ENCODE measurements around the gene IGFLR1.

IGFLR1 gene

DNA sequence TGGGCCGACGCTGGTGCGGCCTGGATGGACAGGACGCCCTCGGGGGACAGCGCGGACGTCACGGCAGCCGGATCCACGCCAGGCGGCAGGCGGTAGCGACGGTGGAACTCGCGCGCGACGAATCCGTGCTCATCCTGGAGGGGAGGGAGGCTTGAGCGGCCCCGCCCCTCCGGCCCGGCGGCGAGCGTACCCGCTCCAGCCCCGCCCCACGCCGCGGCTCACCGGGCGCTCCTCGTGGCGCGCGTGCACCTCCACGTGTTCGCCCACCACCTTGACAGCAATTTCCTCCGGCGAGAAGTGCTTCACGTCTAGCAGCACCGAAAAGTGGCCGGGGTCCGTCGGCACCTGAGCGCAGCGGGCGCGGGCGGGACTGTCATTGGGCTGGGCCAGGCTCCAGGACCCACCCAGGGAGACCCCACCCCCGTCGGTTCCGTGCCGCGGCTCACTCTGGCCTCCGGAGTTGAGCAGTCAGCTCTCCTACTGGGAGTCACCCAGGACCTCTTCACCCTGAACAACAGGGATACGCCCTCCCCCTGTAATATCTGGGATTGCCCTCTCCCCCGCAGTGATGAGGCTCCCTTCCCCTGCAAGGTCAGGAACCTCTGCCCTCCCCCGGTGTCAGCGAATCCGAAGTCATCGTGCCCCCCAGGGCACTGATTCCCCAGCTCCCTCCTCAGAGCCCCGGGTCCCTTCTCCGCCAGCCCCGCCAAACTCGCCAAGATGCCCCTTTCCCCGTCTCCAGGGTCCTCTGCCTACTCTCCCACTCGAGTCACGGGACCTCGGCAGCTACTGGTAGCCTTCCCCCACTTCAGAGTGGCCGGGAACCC is 13.5 kb upstream of the IGFLR1 start:
- DNase-seq, result peak; percentile 61

DNA sequence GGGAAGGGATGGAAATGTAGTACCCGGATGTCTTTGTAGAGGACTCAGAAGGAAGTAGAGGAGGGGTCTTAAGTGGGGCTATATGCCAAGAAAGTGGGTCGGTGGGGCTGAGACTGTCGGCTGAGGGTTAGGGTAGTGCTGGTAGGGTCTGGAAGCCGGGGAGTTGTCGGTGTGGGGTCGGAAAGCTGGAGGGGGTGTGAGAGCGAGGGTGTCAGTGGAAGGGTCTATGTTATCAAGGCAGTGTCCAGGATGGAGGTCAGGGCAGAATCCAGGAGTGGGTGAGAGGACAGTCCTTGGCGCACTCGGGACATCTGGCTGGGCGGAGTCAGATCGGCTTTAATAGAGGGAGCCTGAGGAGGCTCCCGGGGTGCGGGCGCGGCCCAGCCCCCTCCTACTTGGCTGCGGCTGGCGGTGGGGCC is 12.9 kb upstream of the IGFLR1 start:
- no peak for DNase-seq

DNA sequence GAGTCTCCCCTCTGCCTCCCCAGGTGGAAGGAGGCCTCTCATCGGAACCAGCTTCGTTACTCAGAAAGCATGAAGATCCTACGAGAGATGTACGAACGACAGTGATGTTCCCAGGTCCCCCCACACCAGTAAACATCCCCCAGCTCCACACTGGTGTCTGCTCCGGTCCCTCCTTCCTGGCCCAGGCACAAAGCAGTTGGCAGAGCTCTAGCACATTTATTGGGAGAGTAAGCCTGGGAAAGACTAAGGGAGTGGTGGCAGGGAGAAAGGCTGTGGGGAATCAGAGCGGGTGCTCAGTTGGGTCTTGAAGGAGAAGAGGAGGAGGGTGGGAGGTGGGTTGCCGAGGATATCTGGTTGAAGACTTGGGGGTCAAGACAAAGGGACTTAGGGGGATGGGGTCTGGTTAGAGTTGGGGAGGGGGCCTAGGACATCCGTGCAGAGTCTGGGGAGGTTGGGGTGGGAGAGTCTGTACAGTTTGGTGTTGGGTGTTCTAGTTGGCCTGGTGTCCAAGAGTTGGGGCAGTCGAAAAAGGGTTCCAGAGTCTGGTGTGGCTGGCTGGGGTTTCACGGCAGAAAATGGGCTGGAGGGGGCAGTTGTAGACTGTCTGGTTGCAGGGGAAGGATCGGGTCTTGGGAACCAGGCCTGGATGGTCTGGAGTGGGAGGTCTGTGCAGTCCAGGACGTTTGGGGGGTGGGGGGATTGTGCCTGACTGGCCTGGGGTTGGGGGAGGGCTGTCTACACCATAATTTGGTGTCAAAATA is 12.3 kb upstream of the IGFLR1 start:
- DNase-seq, result no peak

DNA sequence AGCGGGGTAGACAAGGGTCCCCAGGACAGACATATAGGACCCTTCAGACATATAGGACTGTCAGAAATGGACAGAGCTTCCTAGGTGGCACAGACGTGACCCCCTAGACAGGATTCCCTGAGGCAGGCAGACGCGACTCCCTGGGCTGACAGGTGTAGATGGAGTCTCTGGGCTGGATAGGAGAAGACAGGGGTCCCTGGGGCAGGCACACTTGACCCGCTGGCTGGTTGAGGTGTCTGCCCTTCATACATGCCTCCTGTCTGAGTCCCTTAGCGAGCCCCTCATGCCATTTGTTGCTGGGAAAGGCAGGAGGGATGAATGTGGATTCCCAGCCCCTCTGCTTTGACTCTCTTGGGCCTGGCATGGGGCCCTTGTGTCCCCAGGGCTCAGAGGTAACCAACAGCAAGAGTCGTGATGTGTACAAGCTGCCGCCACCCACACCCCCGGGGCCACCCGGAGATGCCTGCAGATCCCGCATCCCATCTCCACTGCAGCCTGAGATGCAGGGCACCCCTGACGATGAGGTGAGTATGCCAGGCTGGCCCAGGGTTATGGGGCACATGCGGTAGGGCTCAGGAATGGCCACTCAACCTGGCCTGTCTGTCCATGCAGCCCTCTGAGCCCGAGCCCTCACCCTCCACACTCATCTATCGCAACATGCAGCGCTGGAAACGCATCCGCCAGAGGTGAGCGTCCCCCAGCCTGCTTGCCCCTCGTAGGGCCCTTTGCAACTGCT is 11.6 kb upstream of the IGFLR1 start:
- no peak for DNase-seq

DNA sequence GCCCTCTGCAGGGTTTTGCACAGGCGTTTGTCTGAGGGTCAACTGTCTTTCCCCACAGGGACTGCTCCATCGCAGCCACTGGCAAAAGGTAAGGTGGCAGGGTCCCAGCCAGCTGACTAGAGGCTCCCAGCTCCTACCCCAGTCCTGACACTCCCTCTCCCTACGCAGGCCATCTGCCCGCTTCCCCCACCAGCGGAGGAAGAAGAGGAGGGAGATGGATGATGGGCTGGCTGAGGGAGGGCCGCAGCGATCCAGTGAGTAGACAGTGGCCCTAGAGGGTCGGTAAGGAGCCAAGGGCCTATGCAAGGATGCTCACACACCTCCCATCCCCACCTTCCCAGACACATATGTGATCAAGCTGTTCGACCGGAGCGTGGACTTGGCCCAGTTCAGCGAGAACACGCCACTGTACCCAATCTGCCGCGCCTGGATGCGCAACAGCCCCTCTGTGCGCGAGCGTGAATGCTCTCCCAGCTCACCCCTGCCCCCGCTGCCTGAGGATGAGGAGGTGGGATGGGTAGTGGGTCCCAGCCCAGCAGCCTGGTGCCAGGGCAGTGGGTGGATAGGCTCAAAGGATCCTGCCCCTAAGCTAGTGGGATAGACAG is 10.6 kb upstream of the IGFLR1 start:
- no peak for DNase-seq

DNA sequence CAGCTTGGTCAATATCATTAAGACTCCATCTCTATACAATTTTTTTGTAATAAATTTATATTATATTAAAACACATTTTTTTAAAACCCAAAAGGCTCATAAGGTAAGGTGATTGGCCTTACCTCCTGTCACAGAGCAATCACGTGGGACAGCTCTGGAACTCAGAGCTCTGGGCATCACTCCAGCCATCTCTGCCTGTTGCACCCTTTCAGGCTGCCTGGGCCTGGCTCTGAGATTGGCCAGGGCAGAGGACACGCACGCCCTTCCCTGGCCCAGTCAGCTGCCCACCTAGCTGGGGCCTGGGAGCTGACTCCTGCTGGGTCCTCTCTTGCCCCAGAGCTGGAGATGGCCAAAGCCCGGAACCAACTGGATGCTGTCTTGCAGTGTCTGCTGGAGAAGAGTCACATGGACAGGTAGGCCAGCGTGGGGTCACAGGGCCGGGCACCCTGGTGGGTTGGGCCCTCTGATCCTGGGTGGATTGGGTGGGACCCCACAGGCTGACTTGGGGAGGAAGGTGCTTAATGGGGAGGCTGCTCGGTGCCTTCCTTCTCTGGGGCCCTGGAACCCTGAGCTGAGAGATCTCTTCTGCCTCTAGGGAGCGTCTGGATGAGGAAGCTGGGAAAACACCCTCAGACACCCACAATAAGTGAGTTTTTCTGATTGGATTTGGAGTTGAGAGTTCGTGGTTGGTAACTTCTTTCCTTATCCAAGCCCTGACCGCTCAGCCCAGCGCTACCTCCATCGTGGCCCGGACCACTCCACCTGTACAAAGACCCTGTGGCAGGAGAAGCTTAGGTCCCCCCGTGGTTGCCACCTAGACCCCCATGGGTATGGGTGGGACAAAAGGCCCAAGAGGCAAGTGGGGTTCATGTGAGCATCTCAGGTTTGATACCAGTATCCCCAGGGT is 9.8 kb upstream of the IGFLR1 start:
- no peak for DNase-seq

DNA sequence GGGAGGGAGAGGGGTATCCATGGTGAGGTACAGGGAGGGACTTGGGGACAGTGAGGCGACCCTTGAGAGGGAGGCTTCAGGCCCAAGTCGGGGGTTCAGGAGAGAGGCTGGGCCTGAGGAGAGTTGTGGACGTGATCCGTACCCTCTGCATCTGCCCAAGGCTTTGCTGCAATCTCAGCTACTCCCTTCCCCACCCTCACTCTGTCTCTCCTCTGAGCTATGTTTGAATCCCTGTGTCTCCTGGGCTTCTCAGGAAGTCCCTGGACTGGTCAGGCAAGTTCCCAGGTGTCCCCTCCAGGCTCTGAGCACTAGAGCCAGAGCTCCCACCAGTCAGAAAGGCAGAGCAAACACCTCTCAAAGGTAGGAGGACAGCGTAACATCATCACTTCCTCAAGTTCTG is 7.9 kb upstream of the IGFLR1 start:
- DNase-seq, result no peak

DNA sequence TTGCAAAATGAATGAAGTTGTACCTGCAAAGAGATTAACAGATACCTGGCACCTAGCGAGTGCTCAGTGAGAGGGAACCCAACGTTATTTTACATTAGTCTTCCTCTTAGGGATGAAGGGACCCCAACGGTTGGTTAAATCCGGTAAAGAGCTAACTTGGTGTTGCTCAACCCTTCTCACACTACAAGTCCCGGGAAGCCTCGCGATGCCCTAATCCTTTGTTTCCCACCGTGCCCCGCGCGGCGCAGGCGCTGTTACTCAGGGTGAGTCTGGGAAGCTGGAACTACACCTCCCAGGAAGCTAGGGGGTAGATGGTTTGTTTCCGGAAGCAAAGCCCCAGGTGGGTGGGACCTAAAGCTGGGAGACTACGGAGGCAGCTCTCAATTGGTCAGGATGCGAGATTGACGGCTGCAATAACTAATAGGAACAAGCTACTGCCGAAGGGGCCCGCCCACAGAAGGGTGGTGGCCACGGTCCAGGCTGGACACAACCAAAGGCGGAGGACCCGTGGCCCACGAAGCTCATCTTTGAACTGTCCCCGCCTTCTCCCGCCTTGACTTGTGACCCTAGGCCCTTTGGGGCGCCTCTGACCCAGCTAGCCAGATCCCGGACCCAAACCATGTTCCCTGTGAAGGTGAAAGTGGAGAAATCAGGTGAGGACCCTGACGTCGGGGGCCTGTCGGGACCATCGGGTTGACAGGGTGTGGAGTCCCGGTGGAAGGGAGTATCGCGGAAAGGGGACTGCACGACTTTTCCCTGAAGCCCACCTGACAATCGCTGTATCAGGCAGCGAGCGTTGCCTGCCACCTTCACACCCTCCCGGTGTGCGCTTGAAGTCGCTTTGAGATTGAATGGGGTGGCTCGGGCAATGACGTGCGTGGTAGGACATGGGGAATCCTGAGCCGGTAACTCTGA is 6.1 kb upstream of the IGFLR1 start, which contains the start of gene LIN37:
TSS of gene LIN37 (plus strand) at position 471 of the 915 bp plus-strand sequence. CDS start at position 620, 149 bp downstream.
- DNase-seq, result peak; percentile 100

DNA sequence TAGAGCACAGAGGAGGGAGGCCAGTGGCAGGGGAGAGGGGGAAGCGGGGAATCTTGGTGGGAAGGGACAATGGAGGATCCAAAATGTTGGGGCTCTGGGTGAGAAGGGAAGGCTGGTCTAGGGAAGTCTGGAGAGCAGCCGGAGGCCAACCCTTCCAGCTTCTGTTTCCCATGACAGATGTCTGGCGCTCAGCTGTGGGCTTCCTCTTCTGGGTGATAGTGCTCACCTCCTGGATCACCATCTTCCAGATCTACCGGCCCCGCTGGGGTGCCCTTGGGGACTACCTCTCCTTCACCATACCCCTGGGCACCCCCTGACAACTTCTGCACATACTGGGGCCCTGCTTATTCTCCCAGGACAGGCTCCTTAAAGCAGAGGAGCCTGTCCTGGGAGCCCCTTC is 4.3 kb upstream of the IGFLR1 start:
- no peak for DNase-seq

DNA sequence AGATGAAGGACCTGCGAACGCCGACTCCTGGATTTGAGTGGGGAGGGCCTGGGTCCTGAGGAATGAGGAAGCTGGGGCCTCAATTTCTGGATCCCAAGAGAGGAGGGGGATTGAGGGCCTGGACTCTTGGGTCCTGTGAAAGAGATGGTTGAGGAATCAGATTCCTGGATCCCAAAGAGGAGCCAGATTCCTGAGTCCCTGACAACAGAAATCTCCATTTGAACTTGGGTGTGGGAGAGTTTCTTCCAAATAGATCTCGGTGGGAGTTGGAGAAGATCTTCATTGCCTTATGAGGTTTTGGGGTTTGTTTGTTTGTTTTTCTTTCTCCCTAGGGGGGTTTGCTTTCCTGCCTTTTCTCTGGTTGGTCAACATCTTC is 3.8 kb upstream of the IGFLR1 start:
- DNase-seq, result no peak

DNA sequence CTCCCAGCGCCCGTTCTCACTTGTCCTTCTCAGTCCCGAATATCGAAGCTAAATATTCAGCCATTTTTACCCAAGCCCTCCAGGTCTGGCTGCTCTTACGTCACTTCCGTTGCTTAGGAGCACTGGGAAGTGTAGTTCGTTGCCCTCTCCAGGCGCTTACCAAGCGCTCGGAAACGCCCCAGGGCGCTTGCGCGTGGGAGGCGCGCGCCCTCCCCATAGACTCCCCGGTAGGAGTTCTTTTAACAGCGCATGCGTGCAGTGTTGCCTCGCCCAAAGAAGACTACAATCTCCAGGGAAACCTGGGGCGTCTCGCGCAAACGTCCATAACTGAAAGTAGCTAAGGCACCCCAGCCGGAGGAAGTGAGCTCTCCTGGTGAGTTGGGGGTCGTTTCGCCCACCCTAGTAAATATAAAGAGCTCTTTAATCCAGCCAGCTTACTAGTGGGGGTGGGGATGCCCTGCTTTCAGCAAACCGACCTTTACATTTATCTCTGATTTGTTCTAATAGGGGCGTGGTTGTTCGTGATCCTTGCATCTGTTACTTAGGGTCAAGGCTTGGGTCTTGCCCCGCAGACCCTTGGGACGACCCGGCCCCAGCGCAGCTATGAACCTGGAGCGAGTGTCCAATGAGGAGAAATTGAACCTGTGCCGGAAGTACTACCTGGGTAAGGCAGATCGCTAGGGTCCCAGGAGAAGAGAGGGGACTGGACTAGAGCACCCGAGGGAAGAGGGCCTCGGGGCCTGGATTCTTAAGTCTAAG is 3.3 kb upstream of the IGFLR1 start, which contains the start of the genes PSENEN and U2AF1L4:
TSS of gene PSENEN (plus strand) at position 324 of the 759 bp plus-strand sequence. CDS start at position 604, 280 bp downstream.
TSS of gene U2AF1L4 (minus strand) at position 91 of the 759 bp plus-strand sequence. CDS start at position 64, 27 bp downstream.
- DNase-seq, result peak; percentile 100

DNA sequence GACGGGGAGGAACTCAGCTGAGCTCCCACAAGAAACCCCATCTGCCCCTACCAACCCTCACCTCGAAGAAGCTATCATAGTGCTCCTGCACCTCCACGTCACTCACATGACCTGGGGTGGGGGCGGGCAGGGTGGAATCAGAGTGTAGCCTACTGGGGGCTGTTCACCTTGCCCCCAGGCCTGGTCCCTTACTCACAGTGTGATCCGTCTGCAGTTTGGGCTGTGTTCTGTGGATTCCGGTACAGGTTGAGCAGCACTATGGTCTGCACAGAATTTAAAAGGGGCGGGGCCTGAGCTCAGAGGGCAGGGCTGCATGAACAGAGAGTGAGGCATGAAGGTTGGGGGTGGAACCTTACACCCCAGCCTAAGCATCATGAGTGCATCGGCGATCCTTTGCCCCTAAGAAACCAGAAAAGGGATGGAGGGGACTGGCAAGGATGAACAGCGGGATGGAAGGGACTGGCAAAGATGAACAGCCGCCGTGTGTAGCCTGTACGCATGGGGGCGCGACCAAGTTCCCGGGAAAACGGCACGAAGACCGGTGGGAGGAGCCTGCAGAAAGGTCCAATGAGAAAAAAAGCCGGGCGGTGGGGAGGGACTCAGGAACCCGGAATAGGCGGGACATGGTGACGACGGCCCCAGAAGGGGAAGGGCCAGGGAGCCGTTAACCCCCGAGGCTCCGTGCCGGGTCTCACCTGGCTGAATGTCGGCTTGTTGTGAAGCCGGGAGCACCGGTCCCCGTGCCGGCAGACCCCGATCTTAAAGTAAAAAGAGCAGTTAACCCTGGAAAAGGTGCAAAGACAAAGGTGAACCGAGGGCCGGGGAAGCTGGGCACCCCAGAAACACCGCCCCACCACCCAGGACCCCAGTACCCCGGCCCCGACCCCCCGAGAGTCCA is 2.4 kb upstream of the IGFLR1 start:
- DNase-seq, result peak; percentile 99

DNA sequence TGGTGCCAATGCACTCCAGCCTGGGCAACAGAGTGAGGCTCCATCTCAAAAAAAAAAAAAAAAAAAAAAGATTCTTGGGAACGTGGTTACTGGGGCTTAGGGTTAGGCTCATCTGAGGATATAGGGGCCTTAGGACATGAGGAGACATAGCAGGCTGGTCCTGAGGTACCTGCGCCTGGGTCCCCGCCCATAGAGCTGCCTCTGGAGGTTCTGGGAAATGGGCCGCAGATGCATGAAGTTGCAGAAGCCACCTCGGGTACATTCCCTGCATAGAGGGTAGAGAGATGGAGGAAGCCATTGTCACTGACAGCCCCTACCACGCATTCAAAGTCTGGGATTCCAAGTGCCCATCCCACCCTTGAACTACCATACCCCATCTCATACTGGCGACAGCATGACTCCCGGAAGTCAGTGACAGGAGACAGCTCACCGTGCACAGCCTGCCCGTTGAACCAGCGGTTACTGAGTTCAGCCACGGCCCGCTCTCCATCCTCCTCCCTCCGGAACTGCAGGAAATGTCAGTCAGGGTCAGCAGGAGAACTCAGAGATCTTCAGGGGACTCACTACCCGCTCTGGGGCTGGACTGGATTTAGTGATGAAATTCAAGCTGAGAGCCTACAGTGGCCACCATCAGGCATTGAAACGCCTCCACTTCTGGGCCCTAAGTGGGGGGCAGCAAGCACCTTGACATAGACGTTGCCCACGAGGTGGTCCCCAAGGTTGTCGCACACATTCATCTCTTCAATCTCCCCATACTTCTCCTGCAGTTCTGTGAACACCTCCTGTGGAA is 1.6 kb upstream of the IGFLR1 start:
- no peak for DNase-seq

DNA sequence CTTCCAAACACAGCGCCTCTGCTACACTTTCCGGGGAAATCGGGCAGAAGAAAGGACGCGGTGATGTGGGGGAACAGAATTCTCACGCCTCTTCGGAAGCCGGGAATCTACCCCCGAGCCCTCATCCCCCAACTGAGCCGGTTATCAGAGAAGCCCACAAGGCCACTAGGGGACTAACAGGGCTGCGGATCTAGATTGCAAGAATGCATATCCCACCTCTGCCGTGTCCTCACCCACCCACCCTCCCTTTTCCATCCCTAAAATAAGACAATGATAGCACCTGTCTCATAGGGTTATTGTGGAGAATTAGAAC is 1.1 kb downstream of the IGFLR1 start:
- DNase-seq, result peak; percentile 78

DNA sequence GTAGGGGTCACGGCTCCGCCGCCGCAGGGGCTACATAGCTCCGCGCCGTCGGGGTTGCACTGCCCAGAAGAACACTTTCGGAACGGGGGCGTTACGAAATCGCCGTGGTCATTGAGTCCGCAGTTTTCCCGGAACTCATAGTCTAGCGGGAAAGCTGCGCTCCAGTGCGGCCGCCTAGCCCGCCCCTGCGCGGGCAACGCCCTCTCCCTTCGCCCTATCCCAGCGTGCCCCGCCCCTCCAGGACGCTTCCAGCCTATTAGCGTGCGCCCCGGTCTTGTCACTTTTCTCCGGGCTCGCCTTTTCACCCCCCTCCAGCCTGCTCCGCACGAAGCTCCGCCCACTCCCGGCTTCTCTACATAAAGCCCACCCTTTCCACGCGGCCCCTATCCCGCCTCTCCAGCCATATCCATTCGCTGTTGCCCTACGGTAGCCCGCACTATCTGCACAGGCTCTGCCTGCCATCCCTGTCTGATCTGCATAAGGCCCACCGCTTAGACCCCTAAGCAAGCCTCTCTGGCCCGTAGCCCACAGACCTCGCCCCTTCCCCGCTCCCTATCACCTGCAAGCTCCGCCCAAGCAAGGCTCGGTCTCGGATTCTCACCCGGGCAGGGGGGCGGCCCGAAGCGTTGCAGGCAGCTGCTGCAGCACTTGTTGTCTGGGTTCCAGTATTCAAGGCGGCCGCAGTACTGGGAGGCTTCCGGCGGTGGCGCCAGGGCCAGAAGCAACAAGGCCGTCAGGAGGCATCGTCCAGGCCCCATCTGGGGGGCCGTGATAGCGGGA is 1.6 kb downstream of the IGFLR1 start:
- peak; percentile 100 for DNase-seq

DNA sequence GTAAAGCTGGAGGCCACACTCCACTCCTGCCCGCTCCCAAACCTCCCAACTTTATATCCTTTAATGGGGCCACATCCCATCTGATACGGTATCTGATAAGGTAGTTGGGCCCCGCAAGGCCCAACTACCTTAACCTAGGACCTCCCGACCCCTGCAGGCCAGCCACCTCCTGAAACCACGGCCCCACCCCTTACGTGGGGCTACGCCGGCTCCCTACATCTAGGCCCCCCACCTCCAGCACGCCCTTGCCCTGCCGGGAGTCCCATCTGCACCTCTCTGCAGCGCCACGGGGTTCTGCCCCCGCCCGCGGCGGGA is 2.2 kb downstream of the IGFLR1 start:
- no peak for DNase-seq
